K562 (cell line): ENCODE measurements around the gene TAC3. TPM values are rescaled to one million over a fixed set of nuclear protein-coding genes. Genes with fewer than 3 reads are reported as not detected.
A peak's percentile ranks its signal among the peaks of the same experiment; 100 is the strongest.

Experiments
- CBX3 ChIP-seq, 2 experiments: IDR thresholded peaks; 1 replicate in 1 of 2; 2 replicates in 1 of 2; pipeline ENCODE4 v1.6.1; 2012; ENCODE audit warnings: inconsistent platforms in 2 of 2, low read length in 2 of 2, borderline replicate concordance in 1 of 2, control low read depth in 1 of 2
- CBX5 ChIP-seq: IDR thresholded peaks from 2 replicates; pipeline ENCODE4 v1.6.1; 2014; ENCODE audit warnings: low read depth, borderline replicate concordance
- CEBPB ChIP-seq: fragments of 450-650 bp; IDR thresholded peaks from 2 replicates; pipeline ENCODE4 v1.6.1; 2016; ENCODE audit warnings: missing genetic modification characterization, missing compliant biosample characterization
- FOXK1 ChIP-seq: sonication (generic); formaldehyde crosslinking; IDR thresholded peaks from 2 replicates; pipeline ENCODE4 v1.8.0; 2022; ENCODE audit warnings: missing genetic modification reagents, mild to moderate bottlenecking, borderline replicate concordance
- HEY1 ChIP-seq: fragments of 250-450 bp; sonication (Bioruptor Pico); IDR thresholded peaks from 2 replicates; pipeline ENCODE4 v1.5.0; 2020; ENCODE audit warnings: mild to moderate bottlenecking, moderate library complexity, borderline replicate concordance
- KLF13 ChIP-seq: fragments of 450-650 bp; IDR thresholded peaks from 2 replicates; pipeline ENCODE4 v1.6.1; 2016; ENCODE audit warnings: missing genetic modification characterization, low read depth, mild to moderate bottlenecking, missing compliant biosample characterization, moderate library complexity, borderline replicate concordance
- KLF16 ChIP-seq: IDR thresholded peaks from 2 replicates; pipeline ENCODE4 v1.6.1; 2016; ENCODE audit warnings: antibody characterized with exemption
- LARP7 ChIP-seq: fragments of 450-650 bp; IDR thresholded peaks from 2 replicates; pipeline ENCODE4 v1.6.1; 2016
- MAFF ChIP-seq: IDR thresholded peaks from 2 replicates; pipeline ENCODE4 v1.6.1; 2012; ENCODE audit warnings: low read length, improper control_type of control experiment
- MTA1 ChIP-seq: fragments of 450-650 bp; IDR thresholded peaks from 2 replicates; pipeline ENCODE4 v1.6.1; 2017; ENCODE audit warnings: borderline replicate concordance
- MXI1 ChIP-seq: IDR thresholded peaks from 2 replicates; pipeline ENCODE4 v1.6.1; 2011; ENCODE audit warnings: low read depth, mild to moderate bottlenecking, improper control_type of control experiment, low read length
- NFIX ChIP-seq: fragments of 250-450 bp; sonication (Bioruptor Pico); IDR thresholded peaks from 2 replicates; pipeline ENCODE4 v1.4.0; 2020; ENCODE audit warnings: low read depth, mild to moderate bottlenecking, moderate library complexity
- PHTF2 ChIP-seq: fragments of 250-450 bp; sonication (Bioruptor Pico); IDR thresholded peaks from 2 replicates; pipeline ENCODE4 v1.5.0; 2021; ENCODE audit warnings: mild to moderate bottlenecking
- PTRF ChIP-seq: fragments of 450-650 bp; IDR thresholded peaks from 2 replicates; pipeline ENCODE4 v1.6.1; 2016; ENCODE audit warnings: mild to moderate bottlenecking, missing genetic modification characterization, missing compliant biosample characterization
- RBM17 ChIP-seq: fragments of 200-400 bp; formaldehyde crosslinking; IDR thresholded peaks from 2 replicates; pipeline ENCODE4 v1.6.1; 2017; ENCODE audit warnings: low read depth, mild to moderate bottlenecking, low read length, borderline replicate concordance
- RBM34 ChIP-seq: fragments of 200-400 bp; formaldehyde crosslinking; IDR thresholded peaks from 2 replicates; pipeline ENCODE4 v1.6.1; 2018; ENCODE audit warnings: low read length, borderline replicate concordance; ENCODE audit not compliant: insufficient read depth
- SNIP1 ChIP-seq: fragments of 450-650 bp; IDR thresholded peaks from 2 replicates; pipeline ENCODE4 v1.7.1; 2017; ENCODE audit warnings: low read depth, mild to moderate bottlenecking
- SREBF1 ChIP-seq: fragments of 150-350 bp; IDR thresholded peaks from 2 replicates; pipeline ENCODE4 v1.6.1; 2014; ENCODE audit warnings: antibody characterized with exemption, low read depth, low read length, borderline replicate concordance
- SUPT5H ChIP-seq: fragments of 450-650 bp; IDR thresholded peaks from 2 replicates; pipeline ENCODE4 v1.6.1; 2016
- TBL1XR1 ChIP-seq, 2 experiments: IDR thresholded peaks; 2 replicates each; pipeline ENCODE4 v1.6.1; 2012; ENCODE audit warnings: improper control_type of control experiment in 2 of 2, low read length in 2 of 2, mild to moderate bottlenecking in 1 of 2
- THRAP3 ChIP-seq: fragments of 450-650 bp; IDR thresholded peaks from 2 replicates; pipeline ENCODE4 v1.6.1; 2016; ENCODE audit warnings: mild to moderate bottlenecking, inconsistent platforms, borderline replicate concordance
- ZNF121 ChIP-seq: sonication (generic); formaldehyde crosslinking; conservative IDR thresholded peaks from 2 replicates; pipeline ENCODE4 v1.8.0; 2022; ENCODE audit warnings: missing genetic modification reagents
- ZNF232 ChIP-seq: sonication (generic); formaldehyde crosslinking; IDR thresholded peaks from 2 replicates; pipeline ENCODE4 v1.8.0; 2022; ENCODE audit warnings: mild to moderate bottlenecking, missing genetic modification reagents
- ZNF507 ChIP-seq: conservative IDR thresholded peaks from 2 replicates; pipeline ENCODE4 v1.6.1; 2017; ENCODE audit warnings: missing genetic modification characterization, missing compliant biosample characterization
- polyA plus RNA-seq, 8 experiments: library from polyadenylated mRNA; depleted of rRNA in 4 of 8; stranded (reverse) in 5 of 8; unstranded in 3 of 8; fragments of >200 nt; fragmentation: Nextera tagmentation in 2 of 8; fragmentation: Illumina TruSeq in 1 of 8; extraction: Ambion mirVana in 2 of 8; extraction: Trizol in 1 of 8; gene quantifications; 2 replicates each; pipeline versions ENCODE4 v1.2.1 to v1.2.3, GENCODE V29; 2011 to 2014; ENCODE audit warnings: inconsistent platforms in 1 of 8, missing spikeins in 1 of 8
- total RNA-seq, 7 experiments: library from RNA; depleted of rRNA in 6 of 7; stranded (reverse); fragments of >200 nt in 6 of 7; fragmentation: Illumina TruSeq in 2 of 7; extraction: Trizol in 2 of 7; gene quantifications; 2 replicates each; pipeline versions ENCODE4 v1.2.1 to v1.2.3, GENCODE V29; 2011 to 2021; ENCODE audit warnings: low replicate concordance in 1 of 7
- TF ChIP-seq, protein P1 (sequence below): conservative IDR thresholded peaks from 2 replicates; pipeline ENCODE4 v1.6.1; 2011; ENCODE audit warnings: low read depth, mild to moderate bottlenecking, low read length; ENCODE audit not compliant: control insufficient read depth
- TF ChIP-seq, protein P2 (sequence below), 3 experiments: fragments of 200-800 bp in 1 of 3; fragments of 250-450 bp in 1 of 3; fragments of 450-650 bp in 1 of 3; sonication (Bioruptor Pico) in 1 of 3; sonication (Bioruptor generic) in 1 of 3; formaldehyde crosslinking in 1 of 3; IDR thresholded peaks; 2 replicates each; pipeline versions ENCODE4 v1.6.1 to v1.8.0; 2016 to 2022; ENCODE audit warnings: mild to moderate bottlenecking in 2 of 3, missing genetic modification characterization in 2 of 3, missing compliant biosample characterization in 1 of 3, moderate library complexity in 1 of 3

The TAC3 gene
- total and polyA plus RNA-seq, 9 of the 15 experiments (the other 6 are each of a cell fraction or from before 2014, with no cell fraction given): 0.29 to 2.8 (median 1.4) TPM

DNA sequence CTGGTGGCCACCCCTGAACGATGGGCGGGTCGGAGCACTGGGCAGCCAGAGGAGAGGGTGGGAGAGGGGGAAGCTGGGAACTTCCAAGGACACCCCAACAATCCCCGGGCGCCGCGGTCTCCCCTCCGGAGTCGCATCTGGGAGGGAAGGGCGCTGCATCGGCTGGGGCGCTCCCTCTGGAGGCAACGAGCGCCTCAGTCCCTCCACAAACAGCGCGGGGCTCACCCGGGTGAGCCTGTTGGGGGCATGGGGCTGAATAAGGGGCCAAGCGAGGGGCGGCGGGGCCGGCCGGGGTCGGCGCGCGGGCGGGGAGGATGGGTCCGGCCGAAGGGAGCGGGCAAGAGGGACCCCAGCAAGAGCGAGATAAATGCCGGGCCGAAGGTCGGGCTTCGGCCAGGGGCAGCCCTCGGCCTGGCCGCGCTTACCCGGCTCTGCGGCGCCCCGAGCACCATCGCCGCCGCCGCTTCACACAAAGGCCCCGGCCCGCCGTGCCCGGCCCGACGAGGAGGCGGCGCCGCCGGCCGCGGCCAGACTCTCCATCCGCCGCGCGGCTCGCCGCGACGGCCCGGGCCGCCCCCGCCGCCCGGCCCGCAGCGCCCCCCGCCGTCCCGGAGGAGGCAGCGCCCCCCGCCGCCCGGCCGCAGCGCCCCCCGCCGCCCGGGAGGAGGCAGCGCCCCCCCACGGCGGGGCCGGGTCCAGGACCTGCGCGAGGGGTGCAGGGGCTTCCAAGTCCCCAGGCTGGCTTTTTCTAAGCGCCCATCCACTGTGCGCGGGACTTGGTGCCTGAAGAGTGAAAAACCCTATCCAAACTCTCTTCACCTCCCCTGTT, 10.1 kb downstream of the TAC3 start, which contains the start of gene ZBTB39 (continued):
- TF ChIP-seq PHTF2 (CRISPR knock-in tag) (no peak), SREBF1 (no peak), CBX3 (IDR thresholded peaks at IDR 0.05; ENCODE audit: borderline replicate concordance in 1 of 2, low read length in 2 of 2) (no peak), KLF13 (tag) (no peak), HEY1 (CRISPR knock-in tag) (no peak), MAFF (no peak), SNIP1 (no peak), ZNF507 (tag) (no peak), CEBPB (no peak), KLF16 (no peak), MXI1 (no peak), RBM34 (no peak), CBX5 (no peak), ZNF232 (CRISPR knock-in tag) (no peak), ZNF121 (CRISPR knock-in tag) (no peak), LARP7 (no peak), MTA1 (no peak), NFIX (CRISPR knock-in tag) (no peak), RBM17 (no peak), TBL1XR1 (IDR thresholded peaks at IDR 0.05; ENCODE audit: low read length in 2 of 2) (no peak), SUPT5H (no peak), THRAP3 (no peak), FOXK1 (CRISPR knock-in tag) (no peak), PTRF (tag) (no peak)
- TF ChIP-seq, protein P1, sequence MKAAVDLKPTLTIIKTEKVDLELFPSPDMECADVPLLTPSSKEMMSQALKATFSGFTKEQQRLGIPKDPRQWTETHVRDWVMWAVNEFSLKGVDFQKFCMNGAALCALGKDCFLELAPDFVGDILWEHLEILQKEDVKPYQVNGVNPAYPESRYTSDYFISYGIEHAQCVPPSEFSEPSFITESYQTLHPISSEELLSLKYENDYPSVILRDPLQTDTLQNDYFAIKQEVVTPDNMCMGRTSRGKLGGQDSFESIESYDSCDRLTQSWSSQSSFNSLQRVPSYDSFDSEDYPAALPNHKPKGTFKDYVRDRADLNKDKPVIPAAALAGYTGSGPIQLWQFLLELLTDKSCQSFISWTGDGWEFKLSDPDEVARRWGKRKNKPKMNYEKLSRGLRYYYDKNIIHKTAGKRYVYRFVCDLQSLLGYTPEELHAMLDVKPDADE: peak; percentile 70
- TF ChIP-seq, protein P2, sequence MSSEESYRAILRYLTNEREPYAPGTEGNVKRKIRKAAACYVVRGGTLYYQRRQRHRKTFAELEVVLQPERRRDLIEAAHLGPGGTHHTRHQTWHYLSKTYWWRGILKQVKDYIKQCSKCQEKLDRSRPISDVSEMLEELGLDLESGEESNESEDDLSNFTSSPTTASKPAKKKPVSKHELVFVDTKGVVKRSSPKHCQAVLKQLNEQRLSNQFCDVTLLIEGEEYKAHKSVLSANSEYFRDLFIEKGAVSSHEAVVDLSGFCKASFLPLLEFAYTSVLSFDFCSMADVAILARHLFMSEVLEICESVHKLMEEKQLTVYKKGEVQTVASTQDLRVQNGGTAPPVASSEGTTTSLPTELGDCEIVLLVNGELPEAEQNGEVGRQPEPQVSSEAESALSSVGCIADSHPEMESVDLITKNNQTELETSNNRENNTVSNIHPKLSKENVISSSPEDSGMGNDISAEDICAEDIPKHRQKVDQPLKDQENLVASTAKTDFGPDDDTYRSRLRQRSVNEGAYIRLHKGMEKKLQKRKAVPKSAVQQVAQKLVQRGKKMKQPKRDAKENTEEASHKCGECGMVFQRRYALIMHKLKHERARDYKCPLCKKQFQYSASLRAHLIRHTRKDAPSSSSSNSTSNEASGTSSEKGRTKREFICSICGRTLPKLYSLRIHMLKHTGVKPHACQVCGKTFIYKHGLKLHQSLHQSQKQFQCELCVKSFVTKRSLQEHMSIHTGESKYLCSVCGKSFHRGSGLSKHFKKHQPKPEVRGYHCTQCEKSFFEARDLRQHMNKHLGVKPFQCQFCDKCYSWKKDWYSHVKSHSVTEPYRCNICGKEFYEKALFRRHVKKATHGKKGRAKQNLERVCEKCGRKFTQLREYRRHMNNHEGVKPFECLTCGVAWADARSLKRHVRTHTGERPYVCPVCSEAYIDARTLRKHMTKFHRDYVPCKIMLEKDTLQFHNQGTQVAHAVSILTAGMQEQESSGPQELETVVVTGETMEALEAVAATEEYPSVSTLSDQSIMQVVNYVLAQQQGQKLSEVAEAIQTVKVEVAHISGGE (CRISPR knock-in tag; IDR thresholded peaks at IDR 0.05): peak in 1 of 3 experiments; percentile 60; a peak in 2 of 6 replicates
